Muscle of leg (tissue), 11 donors: ENCODE data around the gene EFHC1. TPM values are rescaled to one million over a fixed set of nuclear protein-coding genes. Genes with fewer than 3 reads are reported as not detected.

Experiments
- DNase-seq: peaks from one replicate; pipeline ENCODE4 v3.0.0; 2013
- H3K27ac ChIP-seq: one replicate; pipeline ENCODE4 v1.5.1; 2013; ENCODE audit warnings: mild to moderate bottlenecking, low read length, control low read depth
- H3K27me3 ChIP-seq: one replicate; pipeline ENCODE4 v1.6.1; 2013; ENCODE audit warnings: low read length; ENCODE audit not compliant: control insufficient read depth, insufficient read depth
- H3K36me3 ChIP-seq: one replicate; pipeline ENCODE4 v1.6.1; 2013; ENCODE audit warnings: low read length; ENCODE audit not compliant: control insufficient read depth, insufficient read depth
- H3K4me1 ChIP-seq: one replicate; pipeline ENCODE4 v1.6.1; 2013; ENCODE audit warnings: low read length; ENCODE audit not compliant: control insufficient read depth, insufficient read depth
- H3K4me3 ChIP-seq: one replicate; pipeline ENCODE4 v1.5.1; 2013; ENCODE audit warnings: low read length, control low read depth
- H3K9me3 ChIP-seq: replicated peaks from 2 replicates; pipeline ENCODE4 v1.6.1; 2013; ENCODE audit warnings: low read depth, low read length; ENCODE audit not compliant: control insufficient read depth
- WGBS: methylation state at CpG from one replicate; pipeline ENCODE4 v1.1.5; 2013; ENCODE audit warnings: missing lambda C conversion rate; ENCODE audit not compliant: insufficient coverage; 5-methylcytosine and 5-hydroxymethylcytosine counted together
- polyA plus RNA-seq, 8 donors: library from polyadenylated mRNA; unstranded; fragments of 120-200 nt; gene quantifications; one replicate each; pipeline versions ENCODE4 v1.2.1 to v1.2.3, GENCODE V29; 2013; ENCODE audit warnings: inconsistent platforms in 1 of 8, low replicate concordance in 1 of 8; ENCODE audit not compliant: insufficient read length in 8 of 8, insufficient read depth in 1 of 8
- total RNA-seq: library from RNA; stranded (reverse); fragments of 120-200 nt; gene quantifications from one replicate; pipeline ENCODE4 v1.2.4, GENCODE V29; 2013

EFHC1 gene
- total and polyA plus RNA-seq, 9 donors, result 16.9 to 25.7 (median 18.4) TPM

GRCh38 chr6:52411911-52412310, 8.2 kb upstream of the EFHC1 start:
- no CpG with 5 or more reads among the region's 4 CpGs for WGBS
- no peak for DNase-seq
- no peaks in the 10 kb centered on the region for H3K36me3 ChIP-seq
- H3K27me3 ChIP-seq, result no peaks in the 10 kb centered on the region
- H3K4me1 ChIP-seq, result peaks cover 3% of the 10 kb centered on the region
- H3K27ac ChIP-seq, result no peak overlapping the region
- H3K4me3 ChIP-seq, result no peak overlapping the region
- H3K9me3 ChIP-seq, result no peaks in the 10 kb centered on the region

DNA sequence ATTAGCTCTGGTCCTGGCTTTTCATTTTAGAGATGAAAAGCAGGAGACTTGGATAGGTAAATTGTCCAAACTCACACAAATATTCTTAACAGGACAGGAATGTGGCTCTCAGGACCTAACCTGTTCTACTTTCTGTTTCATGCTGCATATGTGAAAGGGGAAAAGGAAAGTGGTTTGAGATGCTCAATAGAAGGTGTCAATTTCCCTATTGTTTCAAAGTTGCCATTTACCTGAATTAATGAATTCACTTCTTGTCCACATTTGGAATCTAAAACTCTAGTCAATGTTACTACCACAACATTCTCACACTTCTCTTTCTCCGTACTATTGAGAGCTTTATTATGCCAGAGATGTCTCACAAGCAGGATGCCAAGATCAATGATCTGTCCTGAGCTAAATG, 4.8 kb upstream of the EFHC1 start:
- no peak for DNase-seq
- Histone ChIP-seq H3K27me3 (no peaks in the 10 kb centered on the region), H3K4me1 (peaks cover 15% of the 10 kb centered on the region), H3K27ac (no peak overlapping the region), H3K36me3 (no peaks in the 10 kb centered on the region), H3K4me3 (no peak overlapping the region), H3K9me3 (no peaks in the 10 kb centered on the region)
- no CpG with 5 or more reads among the region's 1 CpG for WGBS

- H3K4me1 ChIP-seq, result peaks cover 16% of the 10 kb centered on the region
- no peaks in the 10 kb centered on the region for H3K36me3 ChIP-seq
- 78% methylated on average over 1 of the region's 6 CpGs for WGBS
- H3K4me3 ChIP-seq, result no peak overlapping the region
- H3K27ac ChIP-seq, result no peak overlapping the region
- no peak for DNase-seq
- no peaks in the 10 kb centered on the region for H3K9me3 ChIP-seq
- no peaks in the 10 kb centered on the region for H3K27me3 ChIP-seq
Observed at GRCh38 chr6:52415917-52416628, 4.1 kb upstream of the EFHC1 start.

DNA sequence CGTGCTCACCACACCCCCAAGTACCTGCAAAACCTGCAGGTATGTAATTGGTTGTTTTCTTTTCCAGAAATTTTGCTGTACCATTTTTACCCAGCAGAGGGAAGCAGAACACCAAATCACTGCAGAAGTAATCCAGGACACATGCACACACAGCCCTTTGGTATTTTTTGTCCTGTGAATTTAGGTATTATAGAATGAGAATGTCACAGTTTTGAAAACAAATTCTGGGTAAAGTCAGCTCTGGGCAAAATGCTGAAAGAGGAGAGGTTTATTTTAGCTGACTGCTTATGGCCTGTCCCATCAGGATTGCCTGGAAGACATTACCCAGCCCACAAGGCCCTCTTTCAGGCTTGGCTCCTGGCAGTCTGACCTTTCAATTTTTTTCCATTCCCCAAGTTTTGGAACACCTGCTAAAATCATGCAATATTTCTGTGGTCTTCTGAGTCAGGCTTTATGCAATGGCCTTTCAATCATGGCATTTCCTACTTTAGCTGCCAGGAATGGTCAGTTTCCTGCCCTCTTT, 3.5 kb upstream of the EFHC1 start:
- Histone ChIP-seq H3K36me3 (no peaks in the 10 kb centered on the region), H3K27ac (peak overlapping the region; percentile 71), H3K4me1 (peaks cover 17% of the 10 kb centered on the region), H3K27me3 (no peaks in the 10 kb centered on the region), H3K4me3 (no peak overlapping the region), H3K9me3 (no peaks in the 10 kb centered on the region)
- DNase-seq, result peak; percentile 78
- WGBS, result no CpG with 5 or more reads among the region's 1 CpG

DNA sequence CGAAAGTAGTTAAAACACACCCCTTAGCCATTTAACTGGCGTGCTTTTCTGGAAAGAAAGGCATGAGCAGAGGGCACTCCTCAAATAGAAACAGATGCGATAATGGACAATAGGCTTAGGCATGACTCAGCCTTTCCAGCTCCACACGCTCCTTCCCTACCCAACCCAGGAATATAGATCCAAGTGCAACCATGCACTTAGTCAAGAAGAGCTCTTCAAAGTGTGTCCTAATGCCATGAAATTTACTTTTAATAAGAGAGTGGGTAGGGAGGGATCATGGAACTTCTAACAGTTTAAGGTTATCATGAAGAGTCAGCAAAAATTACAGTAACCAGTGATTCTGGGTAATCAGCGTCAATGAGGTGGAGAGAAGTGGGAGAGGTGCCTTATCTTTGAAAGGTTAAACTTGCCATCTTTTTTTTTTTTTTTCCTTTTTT, 2.4 kb upstream of the EFHC1 start:
- peak; percentile 53 for DNase-seq
- Histone ChIP-seq H3K9me3 (no peaks in the 10 kb centered on the region), H3K36me3 (no peaks in the 10 kb centered on the region), H3K4me3 (no peak overlapping the region), H3K27me3 (no peaks in the 10 kb centered on the region), H3K4me1 (peaks cover 17% of the 10 kb centered on the region), H3K27ac (peak overlapping the region; percentile 71)
- WGBS, result 100% methylated on average over 1 of the region's 5 CpGs

DNA sequence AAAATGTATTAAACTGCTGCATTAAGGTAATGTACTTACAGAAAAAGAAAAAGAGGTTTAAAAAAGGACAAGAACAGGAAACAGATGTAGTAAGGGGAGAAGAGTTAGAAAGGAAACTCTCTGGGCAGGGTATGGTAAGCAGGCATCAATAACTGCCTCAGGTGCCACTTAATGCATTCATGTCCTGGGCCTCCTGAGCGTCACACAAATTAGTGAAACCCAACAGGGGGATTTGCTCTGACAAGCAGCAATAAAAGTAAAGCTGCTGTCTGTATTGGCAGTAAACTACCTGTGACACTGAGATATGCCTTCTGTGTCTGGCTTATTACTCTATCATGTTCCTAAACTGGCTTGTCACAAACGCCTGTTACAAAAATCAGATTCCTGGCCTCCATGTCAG, 1.5 kb upstream of the EFHC1 start:
- Histone ChIP-seq H3K4me3 (no peak overlapping the region), H3K36me3 (no peaks in the 10 kb centered on the region), H3K4me1 (peaks cover 20% of the 10 kb centered on the region), H3K27me3 (no peaks in the 10 kb centered on the region), H3K27ac (no peak overlapping the region), H3K9me3 (no peaks in the 10 kb centered on the region)
- DNase-seq, result no peak
- 100% methylated on average over 1 of the region's 2 CpGs for WGBS

DNA sequence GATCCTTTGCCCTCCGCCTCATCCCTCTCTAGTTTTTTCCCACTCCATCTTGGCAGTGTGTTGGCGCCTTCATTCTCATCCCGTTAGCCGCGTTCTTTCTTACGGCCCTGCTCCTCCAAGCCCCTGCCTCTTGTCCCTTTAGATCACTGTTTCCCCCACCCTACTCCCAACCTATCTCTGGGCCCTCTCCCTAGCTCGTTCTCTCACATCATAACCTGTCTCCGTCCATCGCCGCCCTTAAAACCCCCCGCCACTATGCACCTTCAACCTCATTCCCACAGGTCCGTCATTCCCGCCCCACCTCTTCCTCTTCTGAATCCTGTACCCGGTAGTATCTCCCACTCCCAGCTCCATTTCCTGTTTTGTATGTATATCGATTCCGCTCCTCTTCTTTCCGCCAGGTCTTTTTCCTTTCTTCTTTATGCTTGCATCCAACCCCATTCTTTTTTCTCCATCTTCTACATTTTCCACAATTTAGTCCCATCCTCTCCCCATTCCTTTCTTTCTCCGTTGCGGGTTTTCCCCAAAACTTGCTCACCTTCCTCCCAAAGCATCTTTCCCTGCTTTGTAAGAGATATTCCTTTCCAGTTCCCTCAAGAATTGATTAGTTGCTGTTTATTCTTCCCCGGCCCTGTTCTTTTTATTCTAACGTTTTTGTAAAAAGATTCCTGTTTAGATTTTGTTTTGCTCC, 671 bp downstream of the EFHC1 start:
- Histone ChIP-seq H3K36me3 (no peaks in the 10 kb centered on the region), H3K4me1 (peaks cover 25% of the 10 kb centered on the region), H3K4me3 (peak overlapping the region; percentile 93), H3K27ac (peak overlapping the region; percentile 91), H3K9me3 (no peaks in the 10 kb centered on the region), H3K27me3 (no peaks in the 10 kb centered on the region)
- peak; percentile 70 for DNase-seq
- under 1% methylated on average over 17 of the region's 21 CpGs for WGBS

- no peak for DNase-seq
- no peak overlapping the region for H3K4me3 ChIP-seq
- H3K4me1 ChIP-seq, result peaks cover 20% of the 10 kb centered on the region
- peaks cover 5% of the 10 kb centered on the region for H3K36me3 ChIP-seq
- WGBS, result 83% methylated on average over 1 of the region's 2 CpGs
- no peaks in the 10 kb centered on the region for H3K9me3 ChIP-seq
- no peak overlapping the region for H3K27ac ChIP-seq
- H3K27me3 ChIP-seq, result no peaks in the 10 kb centered on the region
Observed at GRCh38 chr6:52422156-52422555, 2.0 kb downstream of the EFHC1 start.

DNA sequence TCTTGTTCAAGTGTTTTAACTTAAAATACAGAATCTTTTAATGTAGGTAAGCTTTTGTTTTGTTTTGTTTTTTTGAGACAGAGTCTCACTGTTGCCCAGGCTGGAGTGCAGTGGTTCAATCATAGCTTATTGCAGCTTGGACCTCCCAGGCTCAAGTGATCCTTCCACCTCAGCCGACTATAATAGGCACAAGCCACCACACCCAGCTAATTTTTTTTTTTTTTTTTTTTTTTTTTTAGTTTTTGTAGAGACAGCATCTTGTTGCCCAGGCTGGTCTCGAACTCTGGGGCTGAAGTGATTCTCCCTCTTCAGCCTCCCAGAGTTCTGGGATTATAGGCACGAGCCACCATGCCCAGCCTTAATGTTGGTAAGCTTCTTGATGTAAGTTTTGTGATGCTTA, 3.3 kb downstream of the EFHC1 start:
- H3K27me3 ChIP-seq, result no peaks in the 10 kb centered on the region
- no peak overlapping the region for H3K4me3 ChIP-seq
- H3K36me3 ChIP-seq, result peaks cover 6% of the 10 kb centered on the region
- H3K4me1 ChIP-seq, result peaks cover 15% of the 10 kb centered on the region
- H3K9me3 ChIP-seq, result no peaks in the 10 kb centered on the region
- no CpG with 5 or more reads among the region's 3 CpGs for WGBS
- DNase-seq, result no peak
- peak overlapping the region; percentile 90 for H3K27ac ChIP-seq

- Histone ChIP-seq H3K27ac (peak overlapping the region; percentile 90), H3K36me3 (peaks cover 6% of the 10 kb centered on the region), H3K9me3 (no peaks in the 10 kb centered on the region), H3K27me3 (no peaks in the 10 kb centered on the region), H3K4me1 (peaks cover 15% of the 10 kb centered on the region), H3K4me3 (no peak overlapping the region)
- peak; percentile 78 for DNase-seq
- WGBS, result 65% methylated on average over 7 of the region's 8 CpGs
Observed at GRCh38 chr6:52423971-52424381, 3.8 kb downstream of the EFHC1 start.
